HG02938 (cell line): ENCODE measurements around the gene WFIKKN1.

Experiments used
- ATAC-seq: cut with Tn5 transposase; IDR thresholded peaks from one replicate; pipeline ENCODE4 v1.9.1; 2021; ENCODE audit warnings: mild to moderate bottlenecking, moderate library complexity; ENCODE audit not compliant: unreplicated experiment

The WFIKKN1 gene

GRCh38 chr16:622920-623280 is 7.9 kb upstream of the WFIKKN1 start:
- ATAC-seq = no peak

DNA sequence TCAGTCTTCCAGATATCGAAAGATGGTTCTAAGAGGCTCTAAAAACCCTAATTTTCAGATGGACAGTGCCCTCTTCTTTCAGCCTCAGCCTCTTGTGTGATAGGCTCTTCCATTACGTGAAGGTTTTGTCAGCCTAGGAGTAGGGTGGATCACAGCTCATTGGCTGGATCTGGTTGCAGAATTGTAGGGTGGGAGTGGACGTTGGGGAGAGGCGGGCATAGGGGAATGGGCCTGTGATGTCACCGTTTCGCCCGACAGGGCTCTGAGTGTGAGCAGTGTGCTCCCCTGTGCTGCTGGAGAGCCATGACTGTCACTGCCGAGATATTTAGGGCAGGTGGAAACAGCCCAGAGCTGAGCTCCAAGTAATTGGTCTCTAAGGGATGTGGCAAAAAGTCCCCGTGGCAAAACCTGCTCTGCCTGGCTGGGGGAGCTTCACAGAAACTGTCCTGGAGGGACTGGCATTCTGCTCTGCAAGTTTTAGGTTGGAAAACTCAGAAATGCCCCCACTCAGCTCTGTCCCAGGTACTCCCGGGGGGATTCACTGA is 6.2 kb upstream of the WFIKKN1 start:
- ATAC-seq = no peak

- ATAC-seq = no peak
Measured at GRCh38 chr16:625117-625976, 5.4 kb upstream of the WFIKKN1 start.

GRCh38 chr16:625977-626765 is 4.6 kb upstream of the WFIKKN1 start:
- no peak for ATAC-seq

- ATAC-seq = no peak
Measured at GRCh38 chr16:626787-627453, 3.9 kb upstream of the WFIKKN1 start.

DNA sequence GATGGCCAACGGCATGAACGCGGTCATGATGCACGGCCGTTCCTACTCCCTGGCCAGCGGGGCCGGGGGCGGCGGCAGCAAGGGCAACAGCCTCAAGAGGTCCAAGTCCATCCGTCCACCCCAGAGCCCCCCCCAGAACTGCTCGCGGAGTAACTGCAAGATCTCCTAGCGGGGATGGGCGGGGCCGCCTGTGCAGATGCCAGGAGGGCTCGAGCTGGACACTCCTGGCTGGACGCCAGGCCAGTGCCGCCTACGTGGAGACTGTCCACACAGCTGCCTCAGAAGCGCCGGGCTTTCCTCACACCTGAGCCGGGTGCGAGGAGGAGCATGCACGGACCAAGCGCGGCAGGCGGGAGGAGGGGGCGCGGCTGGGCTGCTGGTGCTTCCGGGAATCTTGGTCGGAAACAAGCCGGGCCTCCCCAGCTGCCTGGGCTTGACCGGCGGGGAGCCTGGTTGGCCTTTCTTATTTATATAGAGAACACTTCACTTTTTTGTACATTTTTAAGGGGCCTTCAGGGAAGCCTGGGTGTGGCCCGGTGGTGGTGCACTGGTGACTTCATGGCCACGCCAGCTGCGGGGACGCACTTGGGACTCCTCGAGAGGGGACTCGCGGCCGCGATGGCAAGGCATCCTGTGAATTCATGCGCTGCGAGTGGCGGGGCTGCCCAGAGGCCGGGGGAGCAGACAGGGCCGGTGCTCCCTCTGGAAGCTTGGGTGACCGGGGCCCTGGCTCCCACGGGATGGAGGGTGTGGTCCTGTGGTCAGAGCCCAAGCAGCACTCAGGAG is 3.1 kb upstream of the WFIKKN1 start:
- no peak for ATAC-seq

GRCh38 chr16:628321-629061 is 2.3 kb upstream of the WFIKKN1 start:
- no peak for ATAC-seq

- no peak for ATAC-seq
Measured at GRCh38 chr16:629185-629832, 1.5 kb upstream of the WFIKKN1 start.

DNA sequence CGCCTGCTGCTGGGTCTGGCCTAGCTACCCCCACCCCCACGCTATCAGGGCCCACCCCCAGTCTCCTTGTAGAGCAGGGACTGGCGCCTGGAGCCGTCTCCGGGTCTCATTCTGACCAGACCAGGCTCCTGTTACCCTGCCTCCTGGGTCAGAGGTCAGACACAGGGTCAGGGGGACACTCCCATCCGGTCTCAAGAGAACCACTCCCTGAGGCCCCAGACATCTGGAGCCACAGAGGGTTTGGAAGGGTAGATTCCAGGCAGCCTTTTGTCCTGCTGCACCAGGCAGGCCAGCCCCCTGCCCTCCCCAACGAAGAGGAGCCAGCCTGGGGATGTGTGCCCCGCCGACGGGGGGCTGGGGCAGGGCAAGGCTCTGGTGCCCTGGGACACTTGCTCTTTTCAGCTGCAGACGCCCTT is 944 bp upstream of the WFIKKN1 start:
- ATAC-seq = no peak

DNA sequence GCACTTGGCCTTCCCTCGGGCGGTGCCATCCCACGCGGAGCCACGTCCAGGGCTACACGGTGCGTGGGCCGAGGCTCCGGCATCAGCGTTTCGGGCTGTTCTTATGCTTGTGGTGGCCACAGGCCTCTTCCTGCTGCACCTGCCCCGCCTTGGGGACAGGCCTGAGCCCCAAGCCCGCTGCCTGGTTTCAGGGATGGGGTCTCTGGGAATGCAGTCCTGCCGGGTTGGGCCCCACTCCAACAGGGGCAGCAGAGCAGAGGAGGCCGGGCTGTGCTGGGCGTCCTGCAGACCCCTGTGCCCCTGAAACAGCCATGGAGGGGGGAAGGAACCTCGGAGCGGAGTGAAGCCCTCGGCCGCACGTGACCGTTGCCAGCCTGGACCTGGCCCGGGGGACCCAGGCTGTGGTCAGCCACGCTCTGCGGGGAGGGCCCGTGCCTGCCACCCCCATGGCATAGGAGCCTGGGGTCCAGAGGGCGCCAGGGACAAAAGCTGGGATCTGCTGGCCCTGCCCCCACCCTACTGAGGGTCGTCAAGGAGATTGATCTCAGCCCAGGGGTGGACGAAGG is 453 bp upstream of the WFIKKN1 start:
- ATAC-seq = no peak

- no peak for ATAC-seq
Measured at GRCh38 chr16:631808-632358, 1.1 kb downstream of the WFIKKN1 start.

DNA sequence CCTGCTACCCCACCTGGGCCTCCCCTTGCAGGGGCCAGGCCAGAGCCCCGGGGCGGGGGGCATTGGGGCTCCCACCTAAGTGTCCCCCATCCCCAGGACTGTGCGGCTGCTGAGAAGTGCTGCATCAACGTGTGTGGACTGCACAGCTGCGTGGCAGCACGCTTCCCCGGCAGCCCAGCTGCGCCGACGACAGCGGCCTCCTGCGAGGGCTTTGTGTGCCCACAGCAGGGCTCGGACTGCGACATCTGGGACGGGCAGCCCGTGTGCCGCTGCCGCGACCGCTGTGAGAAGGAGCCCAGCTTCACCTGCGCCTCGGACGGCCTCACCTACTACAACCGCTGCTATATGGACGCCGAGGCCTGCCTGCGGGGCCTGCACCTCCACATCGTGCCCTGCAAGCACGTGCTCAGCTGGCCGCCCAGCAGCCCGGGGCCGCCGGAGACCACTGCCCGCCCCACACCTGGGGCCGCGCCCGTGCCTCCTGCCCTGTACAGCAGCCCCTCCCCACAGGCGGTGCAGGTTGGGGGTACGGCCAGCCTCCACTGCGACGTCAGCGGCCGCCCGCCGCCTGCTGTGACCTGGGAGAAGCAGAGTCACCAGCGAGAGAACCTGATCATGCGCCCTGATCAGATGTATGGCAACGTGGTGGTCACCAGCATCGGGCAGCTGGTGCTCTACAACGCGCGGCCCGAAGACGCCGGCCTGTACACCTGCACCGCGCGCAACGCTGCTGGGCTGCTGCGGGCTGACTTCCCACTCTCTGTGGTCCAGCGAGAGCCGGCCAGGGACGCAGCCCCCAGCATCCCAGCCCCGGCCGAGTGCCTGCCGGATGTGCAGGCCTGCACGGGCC is 1.9 kb downstream of the WFIKKN1 start:
- no peak for ATAC-seq

GRCh38 chr16:633336-634050 is 2.7 kb downstream of the WFIKKN1 start:
- ATAC-seq = no peak

DNA sequence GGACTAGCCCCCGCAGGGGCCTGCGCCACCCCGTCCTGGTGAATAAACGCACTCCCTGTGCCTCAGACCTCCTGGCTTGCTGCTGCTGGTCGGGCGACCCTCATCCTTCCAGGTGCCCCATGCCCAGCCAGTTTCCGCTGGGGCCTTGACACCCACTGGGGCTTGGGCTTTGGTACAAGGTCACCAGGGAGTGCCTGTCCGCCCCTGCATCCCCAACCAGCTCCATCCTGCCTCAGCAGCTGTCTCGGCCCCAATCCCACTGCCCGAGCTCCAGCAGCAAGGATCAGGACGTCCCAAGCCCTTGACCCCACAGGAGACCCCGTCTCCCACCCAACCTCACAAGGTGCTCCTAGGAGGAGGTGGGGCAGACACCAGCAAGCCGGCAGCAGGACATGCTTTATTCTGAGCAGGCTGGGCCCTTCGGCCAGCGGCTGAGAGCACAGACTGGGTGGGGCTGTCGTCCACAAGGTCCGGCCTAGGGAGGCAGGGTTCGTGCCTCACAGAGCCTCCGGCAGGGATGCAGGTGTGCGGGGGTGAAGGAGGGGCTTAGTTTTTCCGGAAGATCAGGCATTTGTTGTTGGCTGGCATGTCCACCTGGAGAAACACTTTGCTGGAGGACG is 3.4 kb downstream of the WFIKKN1 start:
- ATAC-seq = no peak

DNA sequence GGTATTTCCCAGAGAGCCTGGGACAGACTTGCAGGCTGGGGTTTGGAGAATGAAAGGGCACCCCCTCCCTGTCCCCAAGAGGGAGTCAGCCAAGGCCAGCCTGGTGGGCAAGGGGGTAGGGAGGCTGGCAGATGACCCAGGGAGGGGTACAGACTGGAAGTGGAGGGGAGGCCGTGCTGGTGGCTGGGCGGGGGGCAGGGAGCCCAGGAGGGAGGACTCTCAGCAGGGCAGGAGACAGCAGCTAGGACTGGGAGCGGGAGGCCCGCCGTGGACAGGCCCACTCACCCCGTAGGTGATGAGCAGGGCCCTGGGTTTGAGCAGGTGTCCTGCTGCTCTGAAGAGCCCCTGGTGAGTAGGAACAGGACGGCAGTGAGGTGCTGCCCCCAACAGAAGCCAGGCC is 4.2 kb downstream of the WFIKKN1 start:
- no peak for ATAC-seq

GRCh38 chr16:635573-636205 is 4.9 kb downstream of the WFIKKN1 start:
- no peak for ATAC-seq
